Measurements from ENCODE around the gene RBM33.

The RBM33 gene

DNA sequence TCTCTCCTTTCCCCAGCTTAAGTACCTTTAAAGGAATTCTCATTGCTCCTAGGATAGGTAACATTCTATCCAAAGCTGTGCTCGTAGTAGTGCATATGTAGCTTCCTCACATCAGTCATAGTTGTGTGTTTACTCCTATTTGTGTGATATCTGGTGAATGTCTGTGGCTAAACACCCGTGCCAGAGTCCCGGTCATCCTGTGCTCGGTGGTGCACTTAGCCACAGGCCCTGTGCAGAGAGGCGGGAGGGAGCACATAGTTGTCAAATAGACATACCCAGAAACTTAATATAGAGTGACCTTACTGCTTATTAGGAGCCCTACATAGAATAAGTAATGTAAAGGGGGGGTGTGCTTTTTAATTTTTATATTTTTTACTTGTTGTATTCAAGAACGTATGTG, 76.6 kb downstream of the RBM33 start:
- TF ChIP-seq EZH2 (IDR thresholded peaks at IDR 0.05) (no peak), FOXP2 (optimal IDR thresholded peaks at IDR 0.05; ENCODE audit: control extremely low read depth, extremely low read length, insufficient read depth) (no peak), POLR2AphosphoS5 (IDR thresholded peaks at IDR 0.05; ENCODE audit: borderline replicate concordance, low read depth, low read length) (no peak)
- no peak for DNase-seq (ENCODE audit: low read depth, low spot score)
- H3K9ac ChIP-seq (ENCODE audit: insufficient read length) = no peak overlapping the region
- no peaks in the 10 kb centered on the region for H3K9me3 ChIP-seq (ENCODE audit: low read depth, low read length)
- no peak overlapping the region for H3K4me3 ChIP-seq
- no peak overlapping the region for H3K27ac ChIP-seq
- H3K36me3 ChIP-seq (ENCODE audit: insufficient read depth, low read length) = peaks cover 48% of the 10 kb centered on the region

DNA sequence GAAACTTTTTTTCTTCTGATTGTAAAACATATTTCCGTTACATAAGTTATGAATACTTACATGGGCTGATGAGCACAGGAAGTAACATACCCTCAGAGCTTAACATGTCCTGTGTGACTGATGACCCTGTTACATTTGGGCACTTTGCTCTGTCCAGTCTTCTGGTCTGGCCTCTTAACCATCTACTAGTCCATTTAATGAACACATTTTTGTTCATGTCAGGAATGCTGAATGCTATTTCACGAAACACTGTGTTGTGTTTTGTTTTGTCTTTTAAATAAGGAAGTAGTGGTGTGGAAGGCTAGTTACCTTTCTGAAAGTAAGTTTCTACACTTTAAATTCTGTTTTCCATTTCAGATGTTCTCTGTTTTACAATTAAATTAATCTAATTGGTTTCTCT, 77.7 kb downstream of the RBM33 start:
- H3K9me3 ChIP-seq (ENCODE audit: low read depth, low read length) = no peaks in the 10 kb centered on the region
- no peak overlapping the region for H3K9ac ChIP-seq (ENCODE audit: insufficient read length)
- H3K4me3 ChIP-seq = no peak overlapping the region
- no peak for DNase-seq (ENCODE audit: low read depth, low spot score)
- peaks cover 44% of the 10 kb centered on the region for H3K36me3 ChIP-seq (ENCODE audit: insufficient read depth, low read length)
- 0 out of 2 replicates have a peak overlapping the region, but pooled peaks have one; percentile 6 for H3K27ac ChIP-seq
- TF ChIP-seq EZH2 (IDR thresholded peaks at IDR 0.05) (no peak), POLR2AphosphoS5 (IDR thresholded peaks at IDR 0.05; ENCODE audit: borderline replicate concordance, low read depth, low read length) (no peak), FOXP2 (optimal IDR thresholded peaks at IDR 0.05; ENCODE audit: control extremely low read depth, extremely low read length, insufficient read depth) (no peak)

- no peak overlapping the region for H3K27ac ChIP-seq
These were observed 78.5 kb downstream of the RBM33 start for GRCh38 chr7:155722936-155723335.

DNA sequence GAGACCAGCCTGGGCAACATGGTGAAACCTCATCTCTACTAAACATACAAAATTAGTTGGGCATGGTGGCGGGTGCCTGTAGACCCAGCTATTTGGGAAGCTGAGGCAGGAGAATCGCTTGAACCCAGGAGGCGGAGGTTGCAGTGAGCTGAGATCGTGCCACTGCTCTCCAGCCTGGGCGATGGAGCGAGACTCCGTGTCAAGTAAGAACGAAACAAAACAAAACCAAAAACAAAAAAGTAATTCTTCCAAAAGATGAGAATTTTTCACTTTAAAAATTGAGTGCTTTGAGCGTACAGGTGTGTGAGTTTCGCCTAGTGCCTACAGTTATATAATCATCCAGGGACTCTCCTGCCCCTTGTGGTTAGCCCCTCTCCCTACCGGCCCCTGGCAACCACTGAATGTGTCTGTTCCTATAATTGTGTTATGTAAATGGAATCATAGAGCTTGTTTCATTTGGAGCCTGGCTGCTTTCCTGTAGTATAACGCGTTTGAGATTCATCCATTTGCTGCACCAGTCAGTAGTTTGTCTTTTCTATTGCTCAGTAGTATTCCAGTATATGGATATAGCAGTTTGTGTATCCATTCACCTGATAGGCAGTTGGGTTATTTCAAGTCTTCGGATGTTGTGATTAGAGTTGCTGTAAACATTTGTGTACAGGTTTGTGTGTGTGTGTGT, 80.0 kb downstream of the RBM33 start:
- Histone ChIP-seq H3K36me3 (ENCODE audit: insufficient read depth, low read length) (peaks cover 36% of the 10 kb centered on the region), H3K4me3 (no peak overlapping the region), H3K9me3 (ENCODE audit: low read depth, low read length) (no peaks in the 10 kb centered on the region), H3K27ac (no peak overlapping the region), H3K9ac (ENCODE audit: insufficient read length) (no peak overlapping the region)
- TF ChIP-seq FOXP2 (optimal IDR thresholded peaks at IDR 0.05; ENCODE audit: control extremely low read depth, extremely low read length, insufficient read depth) = no peak
- TF ChIP-seq EZH2 (IDR thresholded peaks at IDR 0.05) = no peak
- no peak for TF ChIP-seq POLR2AphosphoS5 (IDR thresholded peaks at IDR 0.05; ENCODE audit: borderline replicate concordance, low read depth, low read length)
- DNase-seq (ENCODE audit: low read depth, low spot score) = no peak

More at GRCh38 chr7:155722936-155723335, 78.5 kb downstream of the RBM33 start:
- Histone ChIP-seq H3K9ac (ENCODE audit: insufficient read length) (no peak overlapping the region), H3K4me3 (no peak overlapping the region), H3K36me3 (ENCODE audit: insufficient read depth, low read length) (peaks cover 43% of the 10 kb centered on the region), H3K9me3 (ENCODE audit: low read depth, low read length) (no peaks in the 10 kb centered on the region)
- DNase-seq (ENCODE audit: low read depth, low spot score) = no peak
- TF ChIP-seq POLR2AphosphoS5 (IDR thresholded peaks at IDR 0.05; ENCODE audit: borderline replicate concordance, low read depth, low read length) (no peak), EZH2 (IDR thresholded peaks at IDR 0.05) (no peak), FOXP2 (optimal IDR thresholded peaks at IDR 0.05; ENCODE audit: control extremely low read depth, extremely low read length, insufficient read depth) (no peak)

DNA sequence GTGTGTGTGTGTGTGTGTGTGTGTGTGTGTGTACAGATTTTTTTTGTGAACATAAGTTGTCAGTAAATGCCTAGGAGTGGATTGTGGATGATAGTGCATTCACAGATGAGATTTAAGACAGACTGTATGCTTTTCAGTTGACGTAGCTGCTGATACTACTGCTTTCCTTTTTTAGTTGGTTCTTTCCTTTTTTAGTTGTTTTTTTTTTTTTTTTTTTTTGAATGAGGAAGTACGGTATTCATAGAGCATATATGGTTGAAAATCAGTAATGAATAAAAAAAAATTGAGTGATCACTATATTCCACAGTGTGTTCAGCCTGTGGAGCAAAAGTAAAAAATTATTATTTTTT, 80.5 kb downstream of the RBM33 start:
- no peak overlapping the region for H3K4me3 ChIP-seq
- no peak for DNase-seq (ENCODE audit: low read depth, low spot score)
- no peak for TF ChIP-seq POLR2AphosphoS5 (IDR thresholded peaks at IDR 0.05; ENCODE audit: borderline replicate concordance, low read depth, low read length)
- TF ChIP-seq FOXP2 (optimal IDR thresholded peaks at IDR 0.05; ENCODE audit: control extremely low read depth, extremely low read length, insufficient read depth) = no peak
- no peak overlapping the region for H3K9ac ChIP-seq (ENCODE audit: insufficient read length)
- H3K27ac ChIP-seq = no peak overlapping the region
- H3K9me3 ChIP-seq (ENCODE audit: low read depth, low read length) = no peaks in the 10 kb centered on the region
- H3K36me3 ChIP-seq (ENCODE audit: insufficient read depth, low read length) = peaks cover 36% of the 10 kb centered on the region

DNA sequence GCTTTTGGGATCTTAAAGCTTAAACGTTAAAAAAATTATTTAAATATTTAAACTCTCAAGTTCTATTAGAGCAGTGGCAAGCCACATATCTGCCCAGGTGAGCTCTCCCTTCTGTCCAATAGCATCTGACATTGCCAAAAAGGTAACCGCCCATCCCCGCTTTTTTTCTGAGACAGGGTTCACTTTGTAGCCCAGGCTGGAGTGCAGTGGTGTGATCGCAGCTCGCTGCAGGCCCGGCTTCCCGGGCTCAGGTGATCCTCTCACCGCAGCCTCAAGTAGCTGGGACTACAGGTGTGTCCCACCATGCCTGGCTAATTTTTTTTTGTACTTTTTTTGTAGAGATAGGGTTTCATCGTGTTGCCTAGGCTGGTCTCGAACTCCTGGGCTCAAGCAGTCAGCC, 83.2 kb downstream of the RBM33 start:
- DNase-seq (ENCODE audit: low read depth, low spot score) = no peak
- no peak for TF ChIP-seq FOXP2 (optimal IDR thresholded peaks at IDR 0.05; ENCODE audit: control extremely low read depth, extremely low read length, insufficient read depth)
- no peak for TF ChIP-seq POLR2AphosphoS5 (IDR thresholded peaks at IDR 0.05; ENCODE audit: borderline replicate concordance, low read depth, low read length)
- TF ChIP-seq EZH2 (IDR thresholded peaks at IDR 0.05) = no peak
- Histone ChIP-seq H3K27ac (no peak overlapping the region), H3K9me3 (ENCODE audit: low read depth, low read length) (no peaks in the 10 kb centered on the region), H3K4me3 (no peak overlapping the region), H3K36me3 (ENCODE audit: insufficient read depth, low read length) (peaks cover 32% of the 10 kb centered on the region; the same call in 1 of the 2 replicates), H3K9ac (ENCODE audit: insufficient read length) (no peak overlapping the region)

- TF ChIP-seq FOXP2 (optimal IDR thresholded peaks at IDR 0.05; ENCODE audit: control extremely low read depth, extremely low read length, insufficient read depth) (no peak), EZH2 (IDR thresholded peaks at IDR 0.05) (no peak), POLR2AphosphoS5 (IDR thresholded peaks at IDR 0.05; ENCODE audit: borderline replicate concordance, low read depth, low read length) (no peak)
- no peak overlapping the region for H3K9ac ChIP-seq (ENCODE audit: insufficient read length)
- no peaks in the 10 kb centered on the region for H3K9me3 ChIP-seq (ENCODE audit: low read depth, low read length)
- H3K4me3 ChIP-seq = no peak overlapping the region
- no peak overlapping the region for H3K27ac ChIP-seq
- H3K36me3 ChIP-seq (ENCODE audit: insufficient read depth, low read length) = peaks cover 29% of the 10 kb centered on the region; the same call in 1 of the 2 replicates
- DNase-seq (ENCODE audit: low read depth, low spot score) = no peak
These were observed 83.7 kb downstream of the RBM33 start for GRCh38 chr7:155728116-155728515.

DNA sequence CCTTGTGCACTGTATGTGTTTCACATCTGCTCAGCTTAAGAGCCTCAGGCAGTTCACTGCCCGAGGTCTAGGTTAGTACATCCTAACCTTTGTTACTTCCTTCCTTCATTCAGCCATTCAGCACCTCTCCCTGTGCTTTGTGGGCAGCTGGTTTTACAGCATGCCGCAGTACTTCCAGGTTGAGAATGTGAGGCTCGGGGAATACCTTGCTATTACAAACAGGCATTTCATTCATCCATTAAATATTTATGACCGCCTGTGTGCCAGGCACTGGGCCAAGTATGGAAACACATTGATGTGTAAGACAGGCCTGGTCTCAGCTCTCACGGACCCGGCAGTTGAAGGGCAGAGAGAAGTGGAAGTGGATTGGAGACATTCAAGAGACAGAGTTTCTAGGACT, 85.4 kb downstream of the RBM33 start:
- Histone ChIP-seq H3K9ac (ENCODE audit: insufficient read length) (no peak overlapping the region), H3K27ac (no peak overlapping the region), H3K36me3 (ENCODE audit: insufficient read depth, low read length) (peaks cover 26% of the 10 kb centered on the region; the same call in 1 of the 2 replicates), H3K9me3 (ENCODE audit: low read depth, low read length) (no peaks in the 10 kb centered on the region), H3K4me3 (no peak overlapping the region)
- no peak for TF ChIP-seq POLR2AphosphoS5 (IDR thresholded peaks at IDR 0.05; ENCODE audit: borderline replicate concordance, low read depth, low read length)
- TF ChIP-seq EZH2 (IDR thresholded peaks at IDR 0.05) = no peak
- TF ChIP-seq FOXP2 (optimal IDR thresholded peaks at IDR 0.05; ENCODE audit: control extremely low read depth, extremely low read length, insufficient read depth) = no peak
- DNase-seq (ENCODE audit: low read depth, low spot score) = no peak

GRCh38 chr7:155731380-155731779, 86.9 kb downstream of the RBM33 start:
- TF ChIP-seq FOXP2 (optimal IDR thresholded peaks at IDR 0.05; ENCODE audit: control extremely low read depth, extremely low read length, insufficient read depth) (no peak), EZH2 (IDR thresholded peaks at IDR 0.05) (no peak), POLR2AphosphoS5 (IDR thresholded peaks at IDR 0.05; ENCODE audit: borderline replicate concordance, low read depth, low read length) (no peak)
- no peak overlapping the region for H3K9ac ChIP-seq (ENCODE audit: insufficient read length)
- no peak overlapping the region for H3K4me3 ChIP-seq
- no peak overlapping the region for H3K27ac ChIP-seq
- DNase-seq (ENCODE audit: low read depth, low spot score) = no peak
- H3K36me3 ChIP-seq (ENCODE audit: insufficient read depth, low read length) = peaks cover 24% of the 10 kb centered on the region
- no peaks in the 10 kb centered on the region for H3K9me3 ChIP-seq (ENCODE audit: low read depth, low read length)
